ENCODE results near the gene GRIN1.

DNA sequence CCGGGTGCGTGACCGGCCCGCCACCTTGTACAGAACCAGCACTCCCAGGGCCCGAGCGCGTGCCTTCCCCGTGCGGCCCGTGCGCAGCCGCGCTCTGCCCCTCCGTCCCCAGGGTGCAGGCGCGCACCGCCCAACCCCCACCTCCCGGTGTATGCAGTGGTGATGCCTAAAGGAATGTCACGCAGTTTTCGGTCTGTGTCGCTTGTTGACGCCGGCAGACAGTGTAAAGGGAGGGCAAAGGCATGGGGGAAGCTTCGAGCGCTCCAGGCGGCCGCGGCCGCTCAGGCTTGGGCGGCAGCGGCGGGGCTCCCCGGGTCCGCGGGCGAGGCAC is 29.6 kb downstream of the GRIN1 start:
- TF ChIP-seq, protein P1, sequence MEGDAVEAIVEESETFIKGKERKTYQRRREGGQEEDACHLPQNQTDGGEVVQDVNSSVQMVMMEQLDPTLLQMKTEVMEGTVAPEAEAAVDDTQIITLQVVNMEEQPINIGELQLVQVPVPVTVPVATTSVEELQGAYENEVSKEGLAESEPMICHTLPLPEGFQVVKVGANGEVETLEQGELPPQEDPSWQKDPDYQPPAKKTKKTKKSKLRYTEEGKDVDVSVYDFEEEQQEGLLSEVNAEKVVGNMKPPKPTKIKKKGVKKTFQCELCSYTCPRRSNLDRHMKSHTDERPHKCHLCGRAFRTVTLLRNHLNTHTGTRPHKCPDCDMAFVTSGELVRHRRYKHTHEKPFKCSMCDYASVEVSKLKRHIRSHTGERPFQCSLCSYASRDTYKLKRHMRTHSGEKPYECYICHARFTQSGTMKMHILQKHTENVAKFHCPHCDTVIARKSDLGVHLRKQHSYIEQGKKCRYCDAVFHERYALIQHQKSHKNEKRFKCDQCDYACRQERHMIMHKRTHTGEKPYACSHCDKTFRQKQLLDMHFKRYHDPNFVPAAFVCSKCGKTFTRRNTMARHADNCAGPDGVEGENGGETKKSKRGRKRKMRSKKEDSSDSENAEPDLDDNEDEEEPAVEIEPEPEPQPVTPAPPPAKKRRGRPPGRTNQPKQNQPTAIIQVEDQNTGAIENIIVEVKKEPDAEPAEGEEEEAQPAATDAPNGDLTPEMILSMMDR (IDR thresholded peaks at IDR 0.05; ENCODE audit: low read length): no peak
- no peak for TF ChIP-seq EZH2 (IDR thresholded peaks at IDR 0.05; ENCODE audit: borderline replicate concordance, low read length)

All from OCI-LY1 (cell line).